Transverse colon (tissue), 4 donors: ENCODE data around the gene ZFPM1. TPM values are rescaled to one million over a fixed set of nuclear protein-coding genes. Genes with fewer than 3 reads are reported as not detected.

Experiments used
- DNase-seq: peaks from one replicate; pipeline ENCODE4 v3.0.0-alpha.2; 2019
- H3K27ac ChIP-seq, 4 donors: fragments of 200-600 bp; sonication (generic); 2 replicates each; pipeline ENCODE4 v1.5.1; 2016 to 2018; ENCODE audit warnings: inconsistent platforms in 4 of 4
- H3K27me3 ChIP-seq: fragments of 200-600 bp; sonication (generic); 2 replicates; pipeline ENCODE4 v1.5.1; 2017; ENCODE audit warnings: inconsistent platforms
- H3K36me3 ChIP-seq, 4 donors: fragments of 200-600 bp; sonication (generic); 2 replicates each; pipeline ENCODE4 v1.5.1; 2017 to 2019; ENCODE audit warnings: inconsistent platforms in 4 of 4
- H3K4me1 ChIP-seq, 4 donors: fragments of 200-600 bp; sonication (generic); 2 replicates each; pipeline ENCODE4 v1.5.1; 2017 to 2020; ENCODE audit warnings: inconsistent platforms in 4 of 4
- H3K4me3 ChIP-seq, 4 donors: fragments of 200-600 bp; sonication (generic); 1 replicate in 1 of 4; 2 replicates in 3 of 4; pipeline versions ENCODE4 v1.5.1 to v1.6.1; 2017 to 2019; ENCODE audit warnings: inconsistent platforms in 4 of 4
- H3K9me3 ChIP-seq, 2 donors: fragments of 200-600 bp; sonication (generic); 2 replicates each; pipeline ENCODE4 v1.5.1; 2017 to 2019; ENCODE audit warnings: inconsistent platforms in 2 of 2
- CTCF ChIP-seq, 5 experiments: fragments of 200-600 bp in 3 of 5; fragments of 450-650 bp in 2 of 5; sonication (generic) in 3 of 5; IDR thresholded peaks; 1 replicate in 2 of 5; 2 replicates in 3 of 5; pipeline ENCODE4 v1.5.1; 2016 to 2017; ENCODE audit warnings: antibody characterized with exemption in 5 of 5, inconsistent platforms in 3 of 5, mild to moderate bottlenecking in 2 of 5, moderate library complexity in 1 of 5
- EP300 ChIP-seq: sonication (generic); formaldehyde crosslinking; IDR thresholded peaks from one replicate; pipeline ENCODE4 v1.6.1; 2017; ENCODE audit warnings: antibody characterized with exemption, low read depth
- POLR2A ChIP-seq: fragments of 450-650 bp; IDR thresholded peaks from one replicate; pipeline ENCODE4 v1.6.1; 2016; ENCODE audit warnings: antibody characterized with exemption, mild to moderate bottlenecking, moderate library complexity
- POLR2AphosphoS5 ChIP-seq, 3 donors: sonication (generic); formaldehyde crosslinking; IDR thresholded peaks; one replicate each; pipeline ENCODE4 v1.6.1; 2016; ENCODE audit warnings: antibody characterized with exemption in 3 of 3
- WGBS, 2 donors: methylation state at CpG; one replicate each; pipeline ENCODE4 v1.1.5; 2018; ENCODE audit warnings: low coverage in 1 of 2; 5-methylcytosine and 5-hydroxymethylcytosine counted together
- in situ Hi-C, 4 donors: fragments of 200-750 bp; cut with MboI; loops; one replicate each; pipeline versions ENCODE4 v1.15.0 to v1.15.1; 2017; ENCODE audit warnings: low sequenced_read_pairs in 3 of 4, low pct_ligation_motif_present in 1 of 4, low pct_unique_long_range_greater_than_20kb in 1 of 4
- intact Hi-C: fragments of 100-400 bp; cut with DNase I; formaldehyde crosslinking; loops from one replicate; pipeline ENCODE4 v1.15.1; 2023; ENCODE audit warnings: low total_unique reads
- total RNA-seq, 4 donors: library from RNA; depleted of rRNA; stranded (reverse); fragments of >200 nt; gene quantifications; one replicate each; pipeline ENCODE4 v1.1.0, GENCODE V29; 2016

ZFPM1 gene
- total RNA-seq, 4 donors from 2014 or later, result 1.2 to 4.6 (median 3.1) TPM

GRCh38 chr16:88575251-88575650 is 122.2 kb downstream of the ZFPM1 start:
- Histone ChIP-seq H3K36me3 (peaks cover 0 to 19% (median 7%) of the 10 kb centered on the region in 4 donors), H3K9me3 (no peaks in the 10 kb centered on the region), H3K4me1 (peaks cover 7 to 17% (median 14%) of the 10 kb centered on the region in 4 donors), H3K27me3 (no peaks in the 10 kb centered on the region), H3K27ac (no peak overlapping the region), H3K4me3 (no peak overlapping the region)
- in situ Hi-C loops, result no loop called here
- DNase-seq, result no peak
- intact Hi-C loops, result no loop called here
- WGBS, 2 donors, result 81 to 96% methylated on average over 5 to 11 of the region's 11 CpGs
- TF ChIP-seq POLR2A, result no peak
- TF ChIP-seq CTCF (IDR thresholded peaks at IDR 0.05), result no peak
- no peak for TF ChIP-seq EP300
- no peak for TF ChIP-seq POLR2AphosphoS5 (IDR thresholded peaks at IDR 0.05)

- in situ Hi-C loops, result no loop called here
Observed at GRCh38 chr16:88576307-88576706, 123.2 kb downstream of the ZFPM1 start.

GRCh38 chr16:88577166-88577565 is 124.1 kb downstream of the ZFPM1 start:
- intact Hi-C loops (no loop called here), in situ Hi-C loops (no loop called here)
- Histone ChIP-seq H3K36me3 (peaks cover 0 to 19% (median 7%) of the 10 kb centered on the region in 4 donors), H3K27me3 (no peaks in the 10 kb centered on the region), H3K4me3 (no peak overlapping the region), H3K9me3 (no peaks in the 10 kb centered on the region), H3K4me1 (peaks cover 0 to under 1% (median under 1%) of the 10 kb centered on the region in 4 donors), H3K27ac (no peak overlapping the region)
- no peak for TF ChIP-seq CTCF (IDR thresholded peaks at IDR 0.05)
- no peak for TF ChIP-seq EP300
- TF ChIP-seq POLR2AphosphoS5 (IDR thresholded peaks at IDR 0.05), result no peak
- TF ChIP-seq POLR2A, result no peak
- DNase-seq, result no peak
- WGBS, 2 donors, result 95 to 98% methylated on average over 19 to 20 of the region's 20 CpGs

More at GRCh38 chr16:88576307-88576706, 123.2 kb downstream of the ZFPM1 start:
- Histone ChIP-seq H3K27me3 (no peaks in the 10 kb centered on the region), H3K9me3 (no peaks in the 10 kb centered on the region), H3K4me3 (no peak overlapping the region), H3K4me1 (peaks cover 3 to 10% (median 9%) of the 10 kb centered on the region in 4 donors), H3K36me3 (peaks cover 0 to 19% (median 7%) of the 10 kb centered on the region in 4 donors), H3K27ac (no peak overlapping the region)
- intact Hi-C loops, result no loop called here
- no peak for DNase-seq
- 99 to 100% methylated on average over 1 to 13 of the region's 13 CpGs for WGBS, 2 donors
- TF ChIP-seq POLR2A (no peak), POLR2AphosphoS5 (IDR thresholded peaks at IDR 0.05) (no peak), CTCF (IDR thresholded peaks at IDR 0.05) (no peak), EP300 (no peak)

- in situ Hi-C loops (no loop called here), intact Hi-C loops (no loop called here)
- no peak overlapping the region for H3K27ac ChIP-seq
- peaks cover 0 to 23% (median 7%) of the 10 kb centered on the region in 4 donors for H3K36me3 ChIP-seq
- 86 to 95% methylated on average over 5 to 26 of the region's 26 CpGs for WGBS, 2 donors
- no peak for DNase-seq
- no peaks in the 10 kb centered on the region for H3K9me3 ChIP-seq
- H3K4me1 ChIP-seq, result no peaks in the 10 kb centered on the region
- no peaks in the 10 kb centered on the region for H3K27me3 ChIP-seq
- TF ChIP-seq CTCF (IDR thresholded peaks at IDR 0.05) (no peak), POLR2A (no peak), EP300 (no peak), POLR2AphosphoS5 (IDR thresholded peaks at IDR 0.05) (no peak)
- no peak overlapping the region for H3K4me3 ChIP-seq
Observed at GRCh38 chr16:88578446-88579313, 125.6 kb downstream of the ZFPM1 start.
